SK-MEL-5 (cell line): ENCODE data around the gene FOLR1. TPM values are rescaled to one million over a fixed set of nuclear protein-coding genes. Genes with fewer than 3 reads are reported as not detected.
"Not testable (repeated sequence)": the region's sequence is repeated elsewhere in the genome, so short reads cannot be mapped to it uniquely, and the experiment has no call there.

ENCODE experiments used
- DNase-seq: peaks from one replicate; pipeline ENCODE4 v3.0.0-alpha.2; 2016; ENCODE audit warnings: low read depth, low spot score
- in situ Hi-C: cut with HindIII; loops from 2 replicates; pipeline ENCODE4 v1.10.0; 2016; ENCODE audit warnings: low sequenced_read_pairs, high pct_unique_total_duplicates, low pct_unique_long_range_greater_than_20kb
- polyA plus RNA-seq, 2 experiments: library from polyadenylated mRNA; depleted of rRNA; stranded (reverse); fragments of >200 nt; gene quantifications; 2 replicates each; pipeline ENCODE4 v1.2.3, GENCODE V29; 2015
- total RNA-seq: library from RNA; depleted of rRNA; stranded (reverse); fragments of >200 nt; shearing (Covaris generic); gene quantifications from 2 replicates; pipeline ENCODE4 v1.2.3, GENCODE V29; 2014; rRNA removed

Gene FOLR1
- total RNA-seq: not detected in 2 replicates
- polyA plus RNA-seq (2015; cell fraction: cytosol; rRNA removed): 0.56 and 0.95 TPM in 2 replicates
- not detected in 2 replicates for polyA plus RNA-seq (2015; cell fraction: nucleus; rRNA removed)

DNA sequence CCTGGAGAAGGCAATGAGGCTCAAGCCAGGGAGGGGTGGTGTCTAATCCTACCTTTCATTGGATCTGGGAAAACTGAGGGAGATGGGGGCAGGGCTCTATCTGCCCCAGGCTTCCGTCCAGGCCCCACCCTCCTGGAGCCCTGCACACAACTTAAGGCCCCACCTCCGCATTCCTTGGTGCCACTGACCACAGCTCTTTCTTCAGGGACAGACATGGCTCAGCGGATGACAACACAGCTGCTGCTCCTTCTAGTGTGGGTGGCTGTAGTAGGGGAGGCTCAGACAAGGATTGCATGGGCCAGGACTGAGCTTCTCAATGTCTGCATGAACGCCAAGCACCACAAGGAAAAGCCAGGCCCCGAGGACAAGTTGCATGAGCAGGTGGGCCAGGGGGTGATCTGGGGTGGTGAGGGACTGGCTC, at the start of gene FOLR1:
Gene FOLR1, plus strand, starts transcription at position 180 of the 421 bp plus-strand sequence. Its CDS starts 34 bp downstream, at position 214.
- in situ Hi-C loops: no loop called here
- DNase-seq: no peak

DNA sequence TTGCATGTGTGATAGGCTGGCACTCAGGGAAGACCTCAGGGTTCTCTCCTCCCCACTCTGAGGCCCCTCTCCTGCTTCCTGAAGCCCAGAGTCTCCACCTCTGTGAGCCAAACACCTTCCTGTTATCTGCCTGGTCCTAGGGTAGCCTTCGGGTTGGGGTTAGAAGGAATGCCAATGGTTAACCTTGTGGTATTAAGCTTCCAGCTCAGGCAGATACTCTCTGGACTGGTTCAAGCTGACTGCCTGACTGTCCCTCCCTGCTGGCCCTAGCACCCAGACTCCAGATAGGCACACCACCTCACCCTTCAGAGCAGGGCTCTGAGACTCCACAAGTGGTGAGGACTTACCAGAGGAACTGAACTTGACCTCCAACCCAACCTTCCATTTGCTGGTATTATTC, 49.4 kb upstream of the FOLR1 start:
- DNase-seq, in situ Hi-C loops: not testable (repeated sequence)

DNA sequence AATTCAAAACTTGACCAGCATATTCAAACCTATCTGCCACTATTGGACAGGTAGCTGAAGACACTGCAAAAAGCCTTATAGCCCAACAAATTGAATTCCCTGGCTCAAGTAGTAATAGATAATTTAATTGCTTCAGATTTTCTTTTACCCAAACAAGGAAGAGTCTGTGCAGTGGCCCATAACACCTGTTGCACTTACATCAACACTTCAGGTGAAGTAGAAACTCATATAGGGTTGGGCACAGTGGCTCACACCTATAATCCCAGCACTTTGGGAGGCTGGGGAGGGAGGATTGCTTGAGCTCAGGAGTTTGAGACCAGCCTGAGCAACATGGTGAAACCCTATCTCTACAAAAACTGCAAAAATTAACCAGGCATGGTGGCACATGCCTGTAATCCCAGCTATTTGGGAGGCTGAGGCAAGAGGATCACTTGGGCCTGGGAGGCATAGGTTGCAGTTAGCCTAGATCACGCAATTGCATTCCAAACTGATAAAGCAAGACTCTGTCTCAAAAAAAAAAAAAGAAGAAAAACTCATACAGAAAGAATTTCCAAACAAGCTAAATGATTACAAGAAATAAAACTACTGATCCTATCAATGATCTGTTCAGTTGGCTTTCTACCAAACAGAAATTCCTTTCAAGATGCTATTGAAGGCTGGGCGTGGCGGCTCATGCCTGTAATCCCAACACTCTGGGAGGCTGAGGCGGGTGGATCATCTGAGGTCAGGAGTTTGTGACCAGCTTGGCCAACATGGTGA, 47.0 kb upstream of the FOLR1 start:
- in situ Hi-C loops: no loop called here
- DNase-seq: no peak

DNA sequence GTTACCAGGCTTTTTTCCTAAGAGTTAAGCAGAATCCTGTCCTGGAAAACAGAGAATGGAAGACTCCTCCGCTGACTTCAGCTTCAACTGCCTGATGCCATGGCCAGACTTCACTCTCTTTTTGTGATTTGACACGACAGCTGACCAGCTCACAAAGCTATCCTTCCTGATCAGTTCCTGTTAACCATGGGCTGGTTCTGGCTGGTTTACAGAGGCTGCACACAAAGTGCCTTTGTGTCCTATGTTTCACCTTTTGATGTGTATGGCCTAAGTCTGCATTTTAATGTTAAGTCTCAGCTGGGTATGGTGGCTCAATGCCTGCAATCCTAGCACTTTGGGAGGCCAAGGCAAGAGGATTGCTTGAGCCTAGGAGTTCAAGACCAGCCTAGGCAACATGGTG, 45.3 kb upstream of the FOLR1 start:
- in situ Hi-C loops: no loop called here
- peak; percentile 66 for DNase-seq

DNA sequence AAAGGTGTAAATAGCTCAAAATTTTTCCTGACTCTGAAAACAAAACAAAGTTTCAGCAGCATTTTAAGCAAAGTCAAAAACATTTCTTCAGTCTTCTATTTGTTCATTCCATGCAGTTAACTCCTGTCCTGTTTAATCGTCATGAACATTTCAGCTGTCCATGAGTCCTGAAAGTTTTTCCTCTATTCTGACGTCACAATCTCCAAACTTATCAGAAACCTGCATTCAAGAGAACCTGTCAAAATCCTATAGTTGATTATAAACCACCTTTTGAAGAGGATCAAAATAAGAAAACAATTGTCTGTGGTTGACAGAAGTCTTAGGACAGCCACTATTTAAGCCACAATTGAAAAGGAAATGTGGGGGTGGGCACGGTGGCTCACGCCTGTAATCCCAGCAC, 41.1 kb upstream of the FOLR1 start:
- in situ Hi-C loops: no loop called here

DNA sequence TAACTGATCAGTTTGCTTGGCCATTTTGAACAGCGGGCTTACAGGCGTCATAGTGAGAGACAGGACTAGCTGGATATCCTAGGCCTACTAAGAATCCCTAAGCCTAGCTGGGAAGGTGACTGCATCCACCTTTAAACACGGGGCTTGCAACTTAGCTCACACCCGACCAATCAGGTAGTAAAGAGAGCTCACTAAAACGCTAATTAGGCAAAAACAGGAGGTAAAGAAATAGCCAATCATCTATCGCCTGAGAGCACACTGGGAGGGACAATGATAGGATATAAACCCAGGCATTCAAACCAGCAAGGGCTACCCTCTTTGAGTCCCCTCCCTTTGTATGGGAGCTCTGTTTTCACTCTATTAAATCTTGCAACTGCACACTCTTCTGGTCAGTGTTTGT, 38.1 kb upstream of the FOLR1 start:
- in situ Hi-C loops, DNase-seq: not testable (repeated sequence)

More for the DNA sequence above, 41.1 kb upstream of the FOLR1 start:
- DNase-seq: no peak

- DNase-seq: no peak
- in situ Hi-C loops: no loop called here
Observed at GRCh38 chr11:72154816-72155215, 37.1 kb upstream of the FOLR1 start.

DNA sequence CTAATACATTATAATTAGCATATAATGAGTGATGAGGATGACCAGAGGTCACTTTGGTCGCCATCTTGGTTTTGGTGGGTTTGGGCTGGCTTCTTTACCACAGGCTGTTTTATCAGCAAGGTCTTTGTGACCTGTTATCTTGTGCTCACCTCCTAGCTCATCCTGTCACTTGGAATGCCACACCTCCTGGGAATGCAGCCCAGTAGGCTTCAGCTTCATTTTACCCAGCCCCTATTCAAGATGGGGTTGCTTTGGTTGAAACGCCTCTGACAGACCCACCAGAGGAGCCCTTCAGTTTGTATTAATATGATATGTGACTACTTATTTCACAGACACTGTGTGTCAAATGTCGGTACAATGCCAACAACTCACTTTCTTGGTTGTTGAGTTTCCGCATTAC, 36.2 kb upstream of the FOLR1 start:
- in situ Hi-C loops: no loop called here
- no peak for DNase-seq

DNA sequence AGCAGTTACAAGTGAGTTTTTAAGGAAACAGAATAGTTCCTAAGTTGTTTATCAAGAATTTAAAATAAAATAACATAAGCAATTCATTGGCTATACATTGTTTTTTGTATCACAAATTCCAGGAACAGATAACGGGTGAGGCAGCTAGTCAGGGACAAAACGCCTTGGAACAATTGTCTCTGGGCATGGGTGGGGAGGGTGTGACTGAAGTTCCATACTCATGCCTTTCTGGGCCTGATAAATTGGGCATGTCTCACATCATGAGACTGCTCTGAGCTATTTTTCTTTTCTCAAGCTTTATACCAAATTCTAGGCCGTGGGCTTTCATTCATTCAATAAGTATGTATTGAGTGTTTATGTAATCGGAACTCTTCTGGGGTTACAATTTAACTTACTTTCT, 34.8 kb upstream of the FOLR1 start:
- in situ Hi-C loops: no loop called here
- DNase-seq: no peak

DNA sequence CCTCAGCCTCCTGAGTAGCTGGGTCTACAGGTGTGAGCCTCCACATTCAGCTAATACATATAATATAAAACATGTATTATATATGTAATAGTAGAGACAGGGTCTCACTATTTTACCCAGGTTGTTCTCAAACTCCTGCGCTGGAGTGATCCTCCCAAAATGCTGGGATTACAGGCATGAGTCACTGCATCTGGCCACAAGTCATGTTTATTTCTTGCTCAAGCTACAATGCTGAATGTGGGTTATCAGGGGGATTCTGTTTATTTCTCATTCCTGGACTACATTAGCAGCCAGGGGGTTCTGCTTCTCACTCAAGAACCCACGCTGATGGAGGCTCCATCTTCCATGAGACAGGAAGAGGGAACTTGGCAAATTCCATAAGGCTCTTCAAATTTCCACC, 31.6 kb upstream of the FOLR1 start:
- in situ Hi-C loops: no loop called here
- no peak for DNase-seq

GRCh38 chr11:72162891-72163492, 28.9 kb upstream of the FOLR1 start:
- DNase-seq: peak; percentile 31
- in situ Hi-C loops: no loop called here

GRCh38 chr11:72164187-72164586, 27.8 kb upstream of the FOLR1 start:
- in situ Hi-C loops: not testable (repeated sequence)

DNA sequence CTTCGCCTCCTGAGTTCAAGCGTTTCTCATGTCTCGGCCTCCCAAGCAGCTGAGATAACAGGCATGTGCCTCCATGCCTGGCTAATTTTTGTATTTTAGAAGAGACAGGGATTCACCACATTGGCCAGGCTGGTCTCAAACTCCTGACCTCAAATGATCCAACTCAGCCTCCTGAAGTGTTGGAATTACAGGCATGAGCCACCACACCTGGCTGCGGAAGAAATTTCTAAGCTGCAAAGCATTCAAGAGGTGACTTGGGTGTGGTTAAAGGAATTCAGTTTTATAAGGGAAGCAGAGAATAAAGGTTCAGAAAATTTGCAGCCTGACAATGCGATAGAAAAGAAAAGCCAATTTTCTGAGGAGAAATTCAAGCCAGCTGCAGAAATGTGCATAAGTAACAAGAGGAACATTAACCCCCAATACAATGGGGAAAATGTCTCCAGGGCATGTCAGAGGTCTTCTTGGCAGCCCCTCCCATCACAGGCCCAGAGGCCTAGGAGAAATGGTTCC, 22.8 kb upstream of the FOLR1 start:
- in situ Hi-C loops, DNase-seq: not testable (repeated sequence)

More at GRCh38 chr11:72164187-72164586, 27.8 kb upstream of the FOLR1 start:
- DNase-seq: not testable (repeated sequence)

DNA sequence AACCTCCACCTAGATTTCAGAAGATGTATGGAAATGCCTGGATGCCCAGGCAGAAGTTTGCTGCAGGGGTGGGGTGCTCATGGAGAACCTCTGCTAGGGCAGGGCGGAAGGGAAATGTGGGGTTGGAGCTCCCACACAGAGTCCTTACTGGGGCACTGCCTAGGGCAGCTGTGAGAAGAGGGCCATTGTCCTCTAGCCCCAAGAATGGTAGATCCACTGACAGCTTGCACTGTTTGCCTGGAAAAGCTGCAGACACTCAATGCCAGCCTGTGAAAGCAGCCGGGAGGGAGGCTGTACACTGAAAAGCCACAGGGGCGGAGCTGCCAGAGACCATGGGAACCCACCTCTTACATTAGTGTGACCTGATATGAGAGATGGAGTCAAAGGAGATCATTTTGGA, 22.2 kb upstream of the FOLR1 start:
- in situ Hi-C loops: not testable (repeated sequence)

DNA sequence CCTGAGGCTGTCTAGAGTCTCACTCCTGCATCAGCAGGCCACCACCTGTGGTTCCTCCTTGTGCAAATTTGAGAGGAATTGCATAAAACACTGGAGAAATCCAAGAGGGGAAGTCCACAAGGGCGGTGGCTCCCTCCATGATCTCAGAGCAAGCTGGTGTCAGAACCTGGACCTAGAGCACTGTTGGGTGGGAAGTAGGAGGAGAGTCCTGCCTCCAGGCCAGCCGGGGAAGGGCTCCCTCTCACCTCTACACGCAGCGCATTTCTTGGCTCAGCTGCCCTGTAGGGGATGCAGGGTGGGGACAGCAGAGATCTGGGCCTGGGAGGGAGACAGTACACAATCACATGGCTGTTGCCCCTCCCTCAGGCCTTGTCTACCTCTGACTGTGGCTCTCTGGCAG, 19.9 kb upstream of the FOLR1 start:
- in situ Hi-C loops, DNase-seq: not testable (repeated sequence)

More for the DNA sequence above, 22.2 kb upstream of the FOLR1 start:
- DNase-seq: not testable (repeated sequence)

DNA sequence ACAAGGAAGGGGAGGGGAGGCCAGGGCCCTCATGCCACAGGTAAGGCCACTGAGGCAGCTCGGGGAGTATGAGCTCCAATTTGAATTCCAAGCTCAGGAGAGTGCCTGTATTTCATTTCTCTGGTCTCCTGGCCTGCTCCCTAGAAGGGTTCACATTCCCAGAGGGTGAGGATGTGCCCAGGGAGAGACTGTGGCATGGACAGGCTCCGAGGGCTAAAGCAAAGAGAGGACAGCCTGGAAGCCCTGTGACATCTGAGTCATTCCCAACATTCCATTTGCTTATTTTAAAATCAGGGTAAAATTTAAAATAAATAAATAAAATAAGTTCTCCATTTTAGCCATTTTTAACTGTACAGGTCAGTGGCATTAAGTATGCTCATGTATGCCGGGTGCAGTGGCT, 18.6 kb upstream of the FOLR1 start:
- no peak for DNase-seq
- in situ Hi-C loops: no loop called here

GRCh38 chr11:72174302-72175070, 17.5 kb upstream of the FOLR1 start:
- no peak for DNase-seq
- in situ Hi-C loops: no loop called here

- in situ Hi-C loops: no loop called here
Observed at GRCh38 chr11:72177656-72178055, 14.3 kb upstream of the FOLR1 start.

More at GRCh38 chr11:72177656-72178055, 14.3 kb upstream of the FOLR1 start:
- DNase-seq: no peak
